Activated naive CD8-positive, alpha-beta T cell treated with anti-CD3 and anti-CD28 coated beads, Interleukin-2, amount 50 U/mL, for 24 hours (primary cell): ENCODE results near the gene MYBPC3.

ENCODE experiments used
- ATAC-seq: fragments of 150-1000 bp; cut with Tn5 transposase; one replicate; pipeline ENCODE4 v1.10.0; 2021
- DNase-seq: peaks from one replicate; pipeline ENCODE4 v3.0.0; 2021
- H3K27ac Mint-ChIP-seq: one replicate; pipeline ENCODE4 v1.8.0; 2021; ENCODE audit warnings: mild to moderate bottlenecking, mixed read lengths
- H3K27me3 Mint-ChIP-seq: one replicate; pipeline ENCODE4 v1.8.0; 2021; ENCODE audit warnings: mixed read lengths
- H3K36me3 Mint-ChIP-seq: one replicate; pipeline ENCODE4 v1.8.0; 2021; ENCODE audit warnings: low read depth, mixed read lengths
- H3K4me1 Mint-ChIP-seq: one replicate; pipeline ENCODE4 v1.8.0; 2021; ENCODE audit warnings: mixed read lengths
- H3K4me3 Mint-ChIP-seq: one replicate; pipeline ENCODE4 v1.8.0; 2021; ENCODE audit warnings: mild to moderate bottlenecking, moderate library complexity, mixed read lengths
- H3K9me3 Mint-ChIP-seq: one replicate; pipeline ENCODE4 v1.8.0; 2021; ENCODE audit warnings: mixed read lengths

The MYBPC3 gene

GRCh38 chr11:47375546-47376085 lies 23.1 kb upstream of the MYBPC3 start:
- peaks cover 21% of the 10 kb centered on the region for H3K4me1 Mint-ChIP-seq
- no peak for DNase-seq
- H3K27me3 Mint-ChIP-seq: no peaks in the 10 kb centered on the region
- H3K27ac Mint-ChIP-seq: no peak overlapping the region
- no peaks in the 10 kb centered on the region for H3K36me3 Mint-ChIP-seq
- no peaks in the 10 kb centered on the region for H3K9me3 Mint-ChIP-seq
- no peak for ATAC-seq
- no peak overlapping the region for H3K4me3 Mint-ChIP-seq

DNA sequence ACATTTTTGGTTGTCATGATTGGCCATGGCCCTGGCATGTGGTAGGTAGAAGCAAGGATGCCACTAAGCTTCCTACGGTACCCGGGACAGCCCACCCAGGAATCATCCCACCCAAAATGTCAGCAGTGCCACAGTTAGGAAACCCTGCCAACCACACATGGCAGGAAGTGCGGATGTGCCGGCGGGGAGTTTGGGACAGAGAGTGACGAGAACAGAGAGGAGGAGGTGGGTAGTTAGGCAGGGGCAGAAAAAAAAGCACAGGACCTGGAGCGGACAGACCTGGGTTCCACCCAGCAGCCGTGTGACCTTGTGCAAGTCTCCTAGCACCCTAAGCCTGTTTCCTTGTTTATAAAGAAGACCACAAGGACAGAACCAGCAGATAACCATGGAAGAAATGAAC lies 22.5 kb upstream of the MYBPC3 start:
- Mint-ChIP-seq H3K36me3 (no peaks in the 10 kb centered on the region), H3K27me3 (no peaks in the 10 kb centered on the region), H3K27ac (no peak overlapping the region), H3K9me3 (no peaks in the 10 kb centered on the region), H3K4me1 (peaks cover 24% of the 10 kb centered on the region), H3K4me3 (no peak overlapping the region)
- DNase-seq (no peak), ATAC-seq (no peak)

GRCh38 chr11:47374720-47375019 lies 22.2 kb upstream of the MYBPC3 start:
- H3K27ac Mint-ChIP-seq: no peak overlapping the region
- no peaks in the 10 kb centered on the region for H3K9me3 Mint-ChIP-seq
- no peak overlapping the region for H3K4me3 Mint-ChIP-seq

DNA sequence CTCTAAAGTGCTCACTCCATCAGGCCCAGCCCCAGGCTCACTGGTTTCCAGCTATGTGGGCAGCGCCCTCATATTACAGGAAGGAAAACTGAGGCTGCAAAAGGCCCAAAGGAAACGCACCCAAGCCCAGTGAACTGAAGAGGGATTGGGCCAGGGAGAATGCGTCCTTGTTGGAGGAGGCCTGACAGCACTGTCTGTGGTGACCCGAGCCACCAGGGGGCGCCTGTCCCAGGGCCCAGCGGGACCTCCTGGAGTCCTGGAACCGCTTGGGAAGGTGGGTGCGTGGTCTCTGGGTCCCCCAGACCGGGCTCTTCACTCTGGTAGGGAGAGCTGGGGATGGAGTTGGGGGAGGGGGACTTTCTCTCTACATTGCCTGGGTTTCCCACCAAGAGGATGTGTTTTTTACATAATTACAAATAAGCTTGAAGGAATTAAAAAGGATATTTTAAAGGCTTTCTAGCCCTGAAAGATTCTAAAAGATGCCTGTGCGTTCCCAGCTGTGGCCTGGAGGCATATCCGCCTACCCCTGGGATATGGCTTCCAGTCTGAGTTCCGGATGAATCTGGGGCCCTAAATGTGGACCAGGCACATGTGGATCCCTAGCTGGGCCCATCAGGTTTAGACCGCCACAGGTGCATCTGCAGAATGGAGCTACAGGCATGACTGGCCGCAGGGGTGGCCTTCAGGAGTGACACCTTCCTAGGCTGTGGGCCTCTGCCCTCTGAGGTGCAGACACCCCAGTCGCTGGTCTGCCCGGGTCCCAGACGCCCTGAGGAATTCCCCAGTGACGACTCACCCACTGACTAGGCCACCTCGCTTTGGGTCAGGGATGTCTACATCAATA lies 21.6 kb upstream of the MYBPC3 start:
- DNase-seq: peak; percentile 92
- H3K27ac Mint-ChIP-seq: no peak overlapping the region
- no peaks in the 10 kb centered on the region for H3K27me3 Mint-ChIP-seq
- no peak overlapping the region for H3K4me3 Mint-ChIP-seq
- H3K36me3 Mint-ChIP-seq: no peaks in the 10 kb centered on the region
- H3K9me3 Mint-ChIP-seq: no peaks in the 10 kb centered on the region
- peak; percentile 75 for ATAC-seq
- peaks cover 33% of the 10 kb centered on the region for H3K4me1 Mint-ChIP-seq

More at GRCh38 chr11:47374720-47375019, 22.2 kb upstream of the MYBPC3 start:
- Mint-ChIP-seq H3K36me3 (no peaks in the 10 kb centered on the region), H3K27me3 (no peaks in the 10 kb centered on the region), H3K4me1 (peaks cover 27% of the 10 kb centered on the region)
- ATAC-seq (no peak), DNase-seq (no peak)

- Mint-ChIP-seq H3K36me3 (no peaks in the 10 kb centered on the region), H3K9me3 (no peaks in the 10 kb centered on the region), H3K27me3 (no peaks in the 10 kb centered on the region), H3K27ac (no peak overlapping the region), H3K4me3 (no peak overlapping the region), H3K4me1 (peaks cover 42% of the 10 kb centered on the region)
- ATAC-seq (no peak), DNase-seq (no peak)
Observed at GRCh38 chr11:47372422-47372821, 19.9 kb upstream of the MYBPC3 start.

- ATAC-seq (peak; percentile 25), DNase-seq (no peak)
- Mint-ChIP-seq H3K36me3 (no peaks in the 10 kb centered on the region), H3K27me3 (peaks cover 4% of the 10 kb centered on the region), H3K27ac (peak overlapping the region; percentile 89), H3K4me3 (peak overlapping the region; percentile 38), H3K9me3 (no peaks in the 10 kb centered on the region), H3K4me1 (peaks cover 42% of the 10 kb centered on the region)
Observed at GRCh38 chr11:47369676-47370075, 17.2 kb upstream of the MYBPC3 start.

DNA sequence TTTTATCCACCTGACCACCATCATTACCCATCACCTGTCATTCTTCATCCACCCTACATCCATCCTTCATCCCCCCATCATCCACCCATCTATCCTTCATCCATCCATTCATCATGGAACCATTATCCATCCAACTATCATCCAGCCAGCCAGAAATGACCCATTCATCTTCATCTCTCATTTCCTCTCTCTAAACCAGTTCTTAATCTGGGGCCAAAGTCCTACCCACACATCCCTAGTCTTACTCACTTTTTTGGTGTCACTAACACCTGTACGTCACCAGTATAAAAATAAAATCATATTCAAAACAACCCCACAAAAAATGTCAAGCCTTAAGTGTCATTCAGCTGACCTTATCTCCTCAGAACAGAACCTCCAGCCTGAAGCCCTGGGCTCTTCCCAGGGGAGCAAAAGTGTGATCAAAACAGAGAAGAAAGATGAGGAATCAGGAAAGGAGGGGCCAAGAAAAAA lies 13.6 kb upstream of the MYBPC3 start:
- peaks cover 35% of the 10 kb centered on the region for H3K4me1 Mint-ChIP-seq
- DNase-seq (no peak), ATAC-seq (no peak)
- H3K4me3 Mint-ChIP-seq: no peak overlapping the region
- H3K9me3 Mint-ChIP-seq: no peaks in the 10 kb centered on the region
- no peaks in the 10 kb centered on the region for H3K36me3 Mint-ChIP-seq
- peaks cover 4% of the 10 kb centered on the region for H3K27me3 Mint-ChIP-seq
- H3K27ac Mint-ChIP-seq: peak overlapping the region; percentile 41

DNA sequence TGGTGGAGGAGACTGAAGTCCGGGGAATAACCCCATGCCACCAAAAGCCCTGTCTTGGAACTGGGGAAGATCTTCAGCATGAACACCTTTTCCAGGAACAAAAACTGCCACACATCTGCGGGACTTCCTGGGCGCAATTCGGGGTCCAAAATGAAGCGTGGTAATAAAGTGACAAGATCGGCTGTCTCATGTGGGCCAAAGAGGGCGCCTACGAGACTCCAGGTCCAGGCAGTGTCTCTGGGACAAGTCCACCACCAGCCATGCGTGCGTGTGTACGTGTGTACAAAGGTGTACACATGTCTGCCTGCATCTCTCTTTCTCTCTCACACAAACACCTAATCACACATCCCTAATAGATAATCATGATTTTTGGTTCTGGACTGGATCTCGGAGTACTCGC lies 8.9 kb upstream of the MYBPC3 start:
- no peak for DNase-seq
- Mint-ChIP-seq H3K27me3 (peaks cover 2% of the 10 kb centered on the region), H3K27ac (peak overlapping the region; percentile 23), H3K36me3 (no peaks in the 10 kb centered on the region), H3K4me1 (peaks cover 24% of the 10 kb centered on the region), H3K9me3 (no peaks in the 10 kb centered on the region), H3K4me3 (no peak overlapping the region)
- no peak for ATAC-seq

- ATAC-seq: no peak
- peaks cover 18% of the 10 kb centered on the region for H3K4me1 Mint-ChIP-seq
- no peaks in the 10 kb centered on the region for H3K9me3 Mint-ChIP-seq
- no peak overlapping the region for H3K4me3 Mint-ChIP-seq
- no peak overlapping the region for H3K27ac Mint-ChIP-seq
- no peaks in the 10 kb centered on the region for H3K27me3 Mint-ChIP-seq
- DNase-seq: no peak
- no peaks in the 10 kb centered on the region for H3K36me3 Mint-ChIP-seq
Observed at GRCh38 chr11:47360341-47360740, 7.8 kb upstream of the MYBPC3 start.

DNA sequence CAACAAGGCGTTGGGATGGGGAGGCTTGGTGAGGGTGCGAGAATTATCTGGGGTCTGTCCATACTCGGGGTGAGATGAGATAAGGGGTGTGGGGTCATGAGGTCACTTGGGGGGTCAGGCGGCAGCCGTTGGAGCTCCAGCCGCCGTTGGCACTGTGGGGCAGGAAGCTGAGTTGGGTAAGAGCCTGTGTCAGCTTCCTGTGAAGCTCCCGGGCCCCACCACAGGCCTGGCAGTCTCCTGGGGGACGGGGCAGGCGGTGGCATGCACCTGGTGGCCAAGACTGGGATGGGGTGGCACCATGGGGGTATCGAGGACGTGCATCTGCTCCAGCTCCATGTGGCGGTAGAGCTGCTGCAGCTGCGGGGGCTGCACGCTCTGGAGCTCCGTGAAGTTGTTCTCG lies 7.1 kb upstream of the MYBPC3 start:
- ATAC-seq (peak; percentile 18), DNase-seq (peak; percentile 9)
- no peaks in the 10 kb centered on the region for H3K36me3 Mint-ChIP-seq
- no peak overlapping the region for H3K4me3 Mint-ChIP-seq
- H3K9me3 Mint-ChIP-seq: no peaks in the 10 kb centered on the region
- peaks cover 18% of the 10 kb centered on the region for H3K4me1 Mint-ChIP-seq
- H3K27ac Mint-ChIP-seq: no peak overlapping the region
- H3K27me3 Mint-ChIP-seq: no peaks in the 10 kb centered on the region

GRCh38 chr11:47359162-47359561 lies 6.7 kb upstream of the MYBPC3 start:
- H3K4me1 Mint-ChIP-seq: peaks cover 18% of the 10 kb centered on the region
- H3K27ac Mint-ChIP-seq: no peak overlapping the region
- H3K9me3 Mint-ChIP-seq: no peaks in the 10 kb centered on the region
- no peak for DNase-seq
- ATAC-seq: no peak
- H3K4me3 Mint-ChIP-seq: no peak overlapping the region
- H3K27me3 Mint-ChIP-seq: no peaks in the 10 kb centered on the region
- H3K36me3 Mint-ChIP-seq: no peaks in the 10 kb centered on the region

DNA sequence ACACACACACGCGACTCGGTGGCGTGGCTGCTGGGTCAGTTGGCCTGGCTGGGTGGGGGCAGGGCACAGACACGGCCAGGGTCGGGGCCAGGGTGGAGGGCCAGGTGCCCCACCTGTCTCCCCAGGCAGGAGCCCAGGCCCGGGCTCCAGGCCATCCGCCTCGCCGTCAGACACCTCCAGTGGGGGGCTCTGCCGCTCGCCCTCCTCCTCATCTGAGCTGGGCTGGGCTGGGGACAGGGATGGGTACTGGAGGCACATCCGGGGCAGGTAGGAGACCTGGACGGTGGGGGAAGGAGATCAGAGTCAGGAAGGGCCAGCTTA lies 6.2 kb upstream of the MYBPC3 start:
- ATAC-seq (no peak), DNase-seq (no peak)
- Mint-ChIP-seq H3K36me3 (no peaks in the 10 kb centered on the region), H3K27me3 (no peaks in the 10 kb centered on the region), H3K9me3 (no peaks in the 10 kb centered on the region), H3K4me1 (peaks cover 18% of the 10 kb centered on the region), H3K4me3 (no peak overlapping the region), H3K27ac (no peak overlapping the region)

DNA sequence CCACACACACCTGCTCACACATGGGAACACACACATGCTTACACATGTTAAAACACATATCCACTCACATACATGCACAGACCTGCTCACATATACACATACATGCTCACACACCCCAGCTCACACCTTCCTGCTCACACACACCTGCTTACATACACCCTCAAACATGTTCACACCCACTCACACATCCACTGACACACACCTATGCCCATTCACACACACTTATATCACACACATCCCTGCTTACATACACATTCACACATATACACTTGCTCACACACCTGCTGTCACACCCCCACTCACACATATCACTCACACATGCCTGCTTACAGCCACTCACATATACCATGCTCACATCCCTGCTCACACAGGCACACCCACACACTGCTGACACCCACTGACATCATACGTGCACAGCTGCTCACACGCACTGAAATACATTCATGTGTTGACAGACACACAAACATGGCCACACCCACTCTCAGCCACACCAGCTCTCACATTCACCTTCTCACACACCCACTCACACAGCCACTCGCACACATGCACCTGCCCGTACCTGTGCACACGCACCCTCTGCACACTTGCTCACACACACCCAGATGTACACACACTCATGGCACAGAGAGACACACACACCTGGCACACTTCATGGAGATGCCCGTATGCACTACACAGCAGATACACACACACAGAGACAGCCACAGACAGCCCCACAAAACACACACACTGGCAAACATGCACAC lies 5.7 kb upstream of the MYBPC3 start:
- ATAC-seq: no peak
- Mint-ChIP-seq H3K36me3 (no peaks in the 10 kb centered on the region), H3K27me3 (no peaks in the 10 kb centered on the region), H3K27ac (no peak overlapping the region), H3K4me3 (no peak overlapping the region), H3K4me1 (peaks cover 18% of the 10 kb centered on the region), H3K9me3 (no peaks in the 10 kb centered on the region)
- no peak for DNase-seq

GRCh38 chr11:47356998-47357329 lies 4.5 kb upstream of the MYBPC3 start:
- no peak for ATAC-seq
- H3K9me3 Mint-ChIP-seq: no peaks in the 10 kb centered on the region
- H3K36me3 Mint-ChIP-seq: no peaks in the 10 kb centered on the region
- H3K4me3 Mint-ChIP-seq: no peak overlapping the region
- H3K4me1 Mint-ChIP-seq: peaks cover 18% of the 10 kb centered on the region
- H3K27ac Mint-ChIP-seq: no peak overlapping the region
- no peak for DNase-seq
- H3K27me3 Mint-ChIP-seq: no peaks in the 10 kb centered on the region
